A673 (cell line): Measurements from ENCODE around the gene ZNF316. TPM values are rescaled to one million over a fixed set of nuclear protein-coding genes. Genes with fewer than 3 reads are reported as not detected.

Source experiments
- BruUV-seq: library from RNA; stranded (reverse); fragments of 400-500 nt; replicated peaks from 2 replicates; lab custom pipeline; 2021; lab: Mats Ljungman, UMichigan
- CTCF ChIA-PET: fragments of 300-600 bp; sonication (Branson Sonifier 250); formaldehyde crosslinking; loops from one replicate; lab custom pipeline; 2022; ENCODE audit warnings: antibody characterized with exemption; lab: Charles Lee
- POLR2A ChIA-PET: fragments of 300-600 bp; sonication (Branson Sonifier 250); formaldehyde crosslinking; loops from one replicate; lab custom pipeline; 2022; ENCODE audit warnings: antibody characterized with exemption; ENCODE audit not compliant: low non-redundant PET; lab: Charles Lee
- DNase-seq: peaks from one replicate; pipeline ENCODE4 v3.0.0-alpha.2; 2015; ENCODE audit warnings: low spot score
- H3K27ac ChIP-seq: fragments of 200-600 bp; sonication (generic); 2 replicates; pipeline ENCODE4 v1.5.1; 2016; ENCODE audit warnings: mixed run types, low read depth, mild to moderate bottlenecking, mixed read lengths, antibody characterized with exemption, low read length; ENCODE audit not compliant: poor library complexity, severe bottlenecking
- H3K27me3 ChIP-seq: fragments of 200-600 bp; sonication (generic); replicated peaks from 2 replicates; pipeline ENCODE4 v1.6.1; 2017; ENCODE audit warnings: mixed run types, low read depth, mild to moderate bottlenecking, mixed read lengths, antibody characterized with exemption, low read length; ENCODE audit not compliant: insufficient read depth, poor library complexity
- H3K36me3 ChIP-seq: fragments of 200-600 bp; sonication (generic); 2 replicates; pipeline ENCODE4 v1.6.1; 2016; ENCODE audit warnings: mixed run types, mild to moderate bottlenecking, mixed read lengths, antibody characterized with exemption, low read length; ENCODE audit not compliant: insufficient read depth, poor library complexity, severe bottlenecking
- H3K4me1 ChIP-seq: fragments of 200-600 bp; sonication (generic); 2 replicates; pipeline ENCODE4 v1.6.1; 2017; ENCODE audit warnings: mixed run types, mild to moderate bottlenecking, mixed read lengths, antibody characterized with exemption, low read length; ENCODE audit not compliant: insufficient read depth, poor library complexity, severe bottlenecking
- H3K4me3 ChIP-seq: fragments of 200-600 bp; sonication (generic); 2 replicates; pipeline ENCODE4 v1.5.1; 2016; ENCODE audit warnings: low read depth, mixed run types, mild to moderate bottlenecking, mixed read lengths, low read length; ENCODE audit not compliant: poor library complexity, severe bottlenecking
- H3K9me3 ChIP-seq: fragments of 200-600 bp; sonication (generic); 2 replicates; pipeline ENCODE4 v1.6.1; 2016; ENCODE audit warnings: mixed run types, low read depth, mild to moderate bottlenecking, mixed read lengths, antibody characterized with exemption, low read length; ENCODE audit not compliant: poor library complexity, severe bottlenecking
- CTCF ChIP-seq: fragments of 300-800, 200-600 bp; sonication (generic); conservative IDR thresholded peaks from 2 replicates; pipeline ENCODE4 v1.5.1; 2017; ENCODE audit warnings: low read depth, mild to moderate bottlenecking, antibody characterized with exemption, low read length, moderate library complexity, mixed read lengths
- EZH2 ChIP-seq: fragments of 200-600 bp; sonication (generic); IDR thresholded peaks from 2 replicates; pipeline ENCODE4 v1.6.1; 2017; ENCODE audit warnings: borderline replicate concordance, low read depth, mild to moderate bottlenecking, mixed read lengths, antibody characterized with exemption, low read length; ENCODE audit not compliant: poor library complexity, severe bottlenecking
- intact Hi-C: fragments of 100-400 bp; cut with micrococcal nuclease; formaldehyde crosslinking; loops from one replicate; pipeline ENCODE4 v1.10.0; 2022; ENCODE audit not compliant: unreplicated experiment
- total RNA-seq: library from RNA; stranded (reverse); gene quantifications from 2 replicates; pipeline ENCODE4 v1.2.3, GENCODE V29; 2021

The ZNF316 gene
- total RNA-seq, 1 experiment from 2014 or later, result 32.1 TPM

GRCh38 chr7:6654113-6654841 is 17.2 kb downstream of the ZNF316 start:
- no peak for TF ChIP-seq EZH2
- no peak for TF ChIP-seq CTCF
- no peak overlapping the region for H3K27ac ChIP-seq
- CTCF ChIA-PET, result no interaction called here

GRCh38 chr7:6654842-6655610 is 17.9 kb downstream of the ZNF316 start:
- ChIA-PET CTCF (no interaction called here), POLR2A (no interaction called here)
- Histone ChIP-seq H3K27me3 (no peaks in the 10 kb centered on the region), H3K27ac (no peak overlapping the region), H3K4me1 (peaks cover 7% of the 10 kb centered on the region), H3K4me3 (no peak overlapping the region), H3K36me3 (peaks cover 18% of the 10 kb centered on the region), H3K9me3 (no peaks in the 10 kb centered on the region)
- no TSS peak for BruUV-seq
- no peak for DNase-seq
- TF ChIP-seq CTCF (no peak), EZH2 (no peak)
- intact Hi-C loops, result no loop called here

More at GRCh38 chr7:6654113-6654841, 17.2 kb downstream of the ZNF316 start:
- Histone ChIP-seq H3K4me3 (no peak overlapping the region), H3K9me3 (no peaks in the 10 kb centered on the region), H3K36me3 (peaks cover 18% of the 10 kb centered on the region), H3K4me1 (peaks cover 3% of the 10 kb centered on the region), H3K27me3 (no peaks in the 10 kb centered on the region)
- no TSS peak for BruUV-seq
- intact Hi-C loops, result no loop called here
- DNase-seq, result no peak
- POLR2A ChIA-PET, result no interaction called here

- ChIA-PET POLR2A (no interaction called here), CTCF (no interaction called here)
- no peaks in the 10 kb centered on the region for H3K27me3 ChIP-seq
- BruUV-seq, result no TSS peak
- H3K9me3 ChIP-seq, result no peaks in the 10 kb centered on the region
- intact Hi-C loops, result no loop called here
- TF ChIP-seq CTCF (no peak), EZH2 (no peak)
- H3K36me3 ChIP-seq, result peaks cover 18% of the 10 kb centered on the region
- H3K4me3 ChIP-seq, result no peak overlapping the region
- H3K4me1 ChIP-seq, result peaks cover 7% of the 10 kb centered on the region
- DNase-seq, result no peak
- no peak overlapping the region for H3K27ac ChIP-seq
These were observed 18.7 kb downstream of the ZNF316 start for GRCh38 chr7:6655636-6656385.
